Urinary bladder (tissue), 4 donors: ENCODE measurements around the gene RPUSD1. TPM values are rescaled to one million over a fixed set of nuclear protein-coding genes. Genes with fewer than 3 reads are reported as not detected.
"Not testable (repeated sequence)": the region's sequence is repeated elsewhere in the genome, so short reads cannot be mapped to it uniquely, and the experiment has no call there.

ENCODE experiments used
- DNase-seq: peaks from one replicate; pipeline ENCODE4 v3.0.0-alpha.2; 2015; ENCODE audit errors: extremely low spot score
- H3K27ac ChIP-seq: one replicate; pipeline ENCODE4 v1.5.1; 2013; ENCODE audit warnings: low read depth, mild to moderate bottlenecking, moderate library complexity
- H3K36me3 ChIP-seq: one replicate; pipeline ENCODE4 v1.6.1; 2013; ENCODE audit warnings: mild to moderate bottlenecking, moderate library complexity; ENCODE audit not compliant: insufficient read depth
- H3K4me1 ChIP-seq: one replicate; pipeline ENCODE4 v1.6.1; 2013; ENCODE audit warnings: mild to moderate bottlenecking, moderate library complexity; ENCODE audit not compliant: insufficient read depth
- H3K4me3 ChIP-seq: one replicate; pipeline ENCODE4 v1.5.1; 2013; ENCODE audit warnings: low read depth, low read length
- WGBS: extraction: QIAGEN DNeasy Blood & Tissue Kit; methylation state at CpG from one replicate; pipeline ENCODE4 v1.1.7; 2013; 5-methylcytosine and 5-hydroxymethylcytosine counted together
- polyA plus RNA-seq: library from polyadenylated mRNA; stranded (reverse); fragments of 200-250 nt; gene quantifications from one replicate; pipeline ENCODE4 v1.2.3, GENCODE V29; 2013
- total RNA-seq: library from RNA; depleted of rRNA; stranded (reverse); fragments of >200 nt; gene quantifications from one replicate; pipeline ENCODE4 v1.2.3, GENCODE V29; 2014
- donor health status: healthy with polysubstance abuse.
- donor health status: healthy.

RPUSD1 gene
- total and polyA plus RNA-seq, 2 donors = 8.1 to 21.6 TPM

GRCh38 chr16:824601-825000, 36.4 kb upstream of the RPUSD1 start:
- Histone ChIP-seq H3K27ac (no peak overlapping the region), H3K4me1 (no peaks in the 10 kb centered on the region), H3K4me3 (no peak overlapping the region), H3K36me3 (no peaks in the 10 kb centered on the region)
- WGBS = 90% methylated on average over 25 of the region's 25 CpGs
- DNase-seq = no peak

DNA sequence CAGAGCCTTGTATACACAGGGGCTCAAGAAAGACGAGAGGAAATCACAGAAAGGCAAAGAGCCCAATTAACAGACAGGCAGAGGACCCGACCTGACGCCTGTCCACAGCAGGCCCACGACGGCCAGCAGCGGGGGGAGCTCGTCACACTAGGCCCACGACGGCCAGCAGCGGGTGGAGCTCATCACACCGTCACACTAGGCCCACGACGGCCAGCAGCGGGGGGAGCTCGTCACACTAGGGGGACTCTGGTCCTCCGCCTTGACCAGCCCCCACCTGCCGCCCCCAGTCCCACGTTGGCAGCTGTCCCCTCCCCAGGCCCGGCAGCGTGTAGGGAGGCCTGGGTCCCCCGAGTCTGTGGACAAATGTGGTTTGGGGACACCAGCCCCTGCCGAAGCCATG, 36.0 kb upstream of the RPUSD1 start:
- DNase-seq = no peak
- no peaks in the 10 kb centered on the region for H3K36me3 ChIP-seq
- H3K4me3 ChIP-seq = no peak overlapping the region
- H3K4me1 ChIP-seq = no peaks in the 10 kb centered on the region
- whole genome bisulfite sequencing = 86% methylated on average over 22 of the region's 22 CpGs
- H3K27ac ChIP-seq = no peak overlapping the region

DNA sequence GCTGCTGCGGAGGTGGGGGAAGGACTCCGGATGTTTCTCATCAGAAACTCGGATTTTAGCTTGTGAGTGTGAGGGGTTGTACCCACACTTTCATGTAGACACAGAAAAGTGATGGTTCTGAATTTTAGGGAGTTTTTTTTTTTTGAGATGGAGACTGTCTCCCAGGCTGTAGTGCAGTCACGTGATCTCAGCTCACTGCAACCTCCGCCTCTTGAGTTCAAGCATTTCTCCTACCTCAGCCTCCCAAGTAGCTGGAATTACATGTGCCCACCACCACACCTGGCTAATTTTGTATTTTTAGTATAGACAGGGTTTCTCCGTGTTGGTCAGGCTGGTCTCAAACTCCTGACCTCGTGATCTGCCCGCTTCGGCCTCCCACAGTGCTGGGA, 34.7 kb upstream of the RPUSD1 start:
- Histone ChIP-seq H3K4me1 (no peaks in the 10 kb centered on the region), H3K27ac (no peak overlapping the region), H3K4me3 (no peak overlapping the region), H3K36me3 (no peaks in the 10 kb centered on the region)
- WGBS = 92% methylated on average over 9 of the region's 9 CpGs
- no peak for DNase-seq

DNA sequence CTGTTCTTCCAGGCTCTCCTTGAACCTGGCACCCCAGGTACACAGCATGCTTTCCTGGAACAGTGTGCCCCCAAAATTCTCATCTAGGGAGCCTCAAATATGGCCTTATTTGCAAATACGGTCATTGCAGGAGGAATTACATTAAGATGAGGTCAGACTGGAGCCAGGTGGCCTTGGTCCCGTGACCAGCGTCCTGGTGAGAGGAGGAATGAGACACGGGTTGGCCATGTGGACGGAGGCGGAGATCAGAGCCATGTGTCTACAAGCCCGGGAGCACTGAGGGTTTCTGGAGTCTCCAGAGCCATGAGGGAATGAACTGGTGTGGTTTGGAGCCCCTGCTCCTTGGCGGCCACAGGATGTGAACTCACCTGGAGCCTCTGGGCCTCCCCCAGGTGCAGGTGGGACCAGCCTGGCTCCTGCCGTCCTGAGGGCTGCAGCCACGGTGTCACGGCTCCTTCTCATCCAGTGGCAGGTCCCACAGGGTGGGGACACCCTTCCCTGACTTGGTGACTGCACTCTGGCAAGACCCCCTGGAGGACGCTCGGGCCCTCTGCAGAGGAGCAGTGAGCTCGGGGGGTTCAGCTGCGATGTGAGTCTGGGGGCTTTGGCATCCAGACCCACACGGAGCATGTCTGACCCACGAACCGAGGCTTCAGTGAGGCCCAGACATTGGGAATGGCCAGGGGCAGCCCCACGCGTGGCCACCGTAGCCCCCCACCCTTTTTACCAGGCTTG, 34.2 kb upstream of the RPUSD1 start:
- Histone ChIP-seq H3K27ac (no peak overlapping the region), H3K36me3 (no peaks in the 10 kb centered on the region), H3K4me1 (no peaks in the 10 kb centered on the region), H3K4me3 (no peak overlapping the region)
- WGBS = 85% methylated on average over 21 of the region's 21 CpGs
- DNase-seq = no peak

- Histone ChIP-seq H3K27ac (no peak overlapping the region), H3K4me1 (no peaks in the 10 kb centered on the region), H3K4me3 (no peak overlapping the region), H3K36me3 (no peaks in the 10 kb centered on the region)
- 61% methylated on average over 13 of the region's 13 CpGs for WGBS
- no peak for DNase-seq
Observed at GRCh38 chr16:821751-822150, 33.6 kb upstream of the RPUSD1 start.

GRCh38 chr16:820748-821147, 32.6 kb upstream of the RPUSD1 start:
- no peak for DNase-seq
- no peaks in the 10 kb centered on the region for H3K4me1 ChIP-seq
- H3K36me3 ChIP-seq = no peaks in the 10 kb centered on the region
- WGBS = 84% methylated on average over 12 of the region's 12 CpGs
- no peak overlapping the region for H3K4me3 ChIP-seq
- no peak overlapping the region for H3K27ac ChIP-seq

DNA sequence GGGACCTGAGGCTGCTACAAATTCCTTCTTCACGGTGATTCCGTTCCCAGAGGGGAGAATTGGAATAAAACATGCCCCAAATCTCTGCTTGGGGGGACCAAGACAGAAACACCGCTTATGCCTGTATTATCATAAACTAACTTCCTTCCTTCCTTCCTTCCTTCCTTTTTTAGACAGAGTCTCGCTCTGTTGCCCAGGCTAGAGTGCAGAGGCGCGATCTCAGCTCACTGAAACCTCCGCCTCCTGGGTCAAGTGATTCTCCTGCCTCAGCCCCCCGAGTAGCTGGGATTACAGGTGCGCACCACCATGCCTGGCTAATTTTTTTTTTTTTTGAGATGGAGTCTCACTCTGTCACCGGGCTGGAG, 31.8 kb upstream of the RPUSD1 start:
- DNase-seq, H3K4me3 ChIP-seq, H3K27ac ChIP-seq, H3K4me1 ChIP-seq, H3K36me3 ChIP-seq: not testable (repeated sequence)
- WGBS = 68% methylated on average over 10 of the region's 10 CpGs

DNA sequence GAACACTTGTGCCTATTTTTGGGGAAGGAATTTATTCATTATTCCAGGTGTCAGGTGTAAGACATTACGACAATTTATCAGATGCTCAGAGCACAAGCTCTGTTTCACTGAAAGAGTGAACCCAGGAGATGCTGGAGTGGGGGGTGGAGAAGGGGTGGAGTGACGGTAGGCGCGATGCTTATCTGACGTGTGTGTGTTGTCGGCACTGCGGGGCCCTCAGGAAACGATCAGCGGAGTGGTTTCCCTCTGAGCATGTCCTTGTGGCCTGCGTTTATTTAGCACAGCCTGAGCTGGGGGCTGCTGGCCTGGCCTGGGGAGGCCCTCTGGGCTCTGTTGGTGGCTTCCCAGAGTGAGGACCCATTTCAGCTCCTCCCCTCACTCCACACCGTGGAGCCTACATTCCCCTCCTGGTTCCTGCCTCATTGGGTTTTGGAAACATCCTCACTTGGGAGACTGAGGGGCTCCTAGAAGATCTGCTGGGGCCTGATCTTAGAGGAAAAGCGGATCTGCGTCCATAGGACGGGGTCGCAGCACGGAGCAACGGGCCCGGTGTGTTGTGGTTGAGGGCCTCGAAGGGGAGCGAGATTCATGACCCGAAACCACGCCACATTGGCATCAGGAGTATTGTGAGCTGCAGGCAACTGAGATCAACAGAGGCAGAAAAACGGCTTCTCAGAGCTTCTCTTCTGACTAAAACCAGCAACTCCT, 31.3 kb upstream of the RPUSD1 start:
- H3K36me3 ChIP-seq = no peaks in the 10 kb centered on the region
- H3K4me3 ChIP-seq = no peak overlapping the region
- H3K27ac ChIP-seq = no peak overlapping the region
- DNase-seq = no peak
- H3K4me1 ChIP-seq = no peaks in the 10 kb centered on the region
- WGBS = 58% methylated on average over 23 of the region's 23 CpGs

DNA sequence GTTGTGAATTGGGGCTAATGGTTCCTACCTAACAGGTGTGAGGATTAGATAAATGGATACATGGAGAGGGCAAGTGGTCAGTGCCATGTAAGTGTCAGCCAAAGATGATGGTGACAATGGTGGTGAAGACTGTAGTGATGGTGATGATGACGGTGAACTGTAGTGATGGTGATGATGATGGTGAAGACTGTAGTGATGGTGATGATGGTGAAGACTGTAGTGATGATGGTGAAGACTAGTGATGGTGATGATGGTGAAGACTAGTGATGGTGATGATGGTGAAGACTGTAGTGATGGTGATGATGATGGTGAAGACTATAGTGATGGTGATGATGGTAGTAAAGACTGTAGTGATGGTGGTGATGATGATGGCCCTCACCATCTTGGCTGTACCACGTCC, 30.4 kb upstream of the RPUSD1 start:
- H3K27ac ChIP-seq = no peak overlapping the region
- H3K36me3 ChIP-seq = no peaks in the 10 kb centered on the region
- H3K4me1 ChIP-seq = no peaks in the 10 kb centered on the region
- 82% methylated on average over 2 of the region's 2 CpGs for WGBS
- no peak for DNase-seq
- no peak overlapping the region for H3K4me3 ChIP-seq

DNA sequence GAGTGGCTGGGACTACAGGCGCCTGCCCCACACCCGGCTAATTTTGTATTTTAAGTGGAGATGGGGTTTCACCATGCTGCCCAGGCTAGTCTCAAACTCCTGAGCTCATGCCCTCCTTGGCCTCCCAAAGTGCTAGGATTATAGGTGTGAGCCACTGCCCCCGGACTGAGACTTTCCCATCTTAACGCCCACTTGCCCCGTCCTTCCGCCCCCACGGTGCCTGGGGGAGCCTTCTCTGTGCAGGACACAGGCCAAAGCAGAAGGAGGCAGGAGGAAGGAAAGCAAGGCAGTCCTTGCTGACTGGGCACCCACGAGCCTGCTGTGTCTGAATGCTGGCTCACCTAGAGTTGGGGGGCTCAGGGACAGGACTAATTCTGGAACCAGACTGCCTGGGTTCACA, 30.0 kb upstream of the RPUSD1 start:
- H3K4me1 ChIP-seq = no peaks in the 10 kb centered on the region
- no peak overlapping the region for H3K27ac ChIP-seq
- no peak for DNase-seq
- no peak overlapping the region for H3K4me3 ChIP-seq
- WGBS = 73% methylated on average over 8 of the region's 8 CpGs
- H3K36me3 ChIP-seq = no peaks in the 10 kb centered on the region

GRCh38 chr16:817001-817906, 29.1 kb upstream of the RPUSD1 start:
- WGBS = 49% methylated on average over 71 of the region's 71 CpGs
- no peak for DNase-seq
- H3K4me1 ChIP-seq = no peaks in the 10 kb centered on the region
- H3K36me3 ChIP-seq = no peaks in the 10 kb centered on the region
- H3K4me3 ChIP-seq = no peak overlapping the region
- no peak overlapping the region for H3K27ac ChIP-seq

GRCh38 chr16:815861-816260, 27.7 kb upstream of the RPUSD1 start:
- Histone ChIP-seq H3K36me3 (no peaks in the 10 kb centered on the region), H3K27ac (no peak overlapping the region), H3K4me1 (no peaks in the 10 kb centered on the region), H3K4me3 (no peak overlapping the region)
- WGBS = 89% methylated on average over 15 of the region's 15 CpGs
- no peak for DNase-seq

GRCh38 chr16:814974-815373, 26.8 kb upstream of the RPUSD1 start:
- WGBS = 73% methylated on average over 9 of the region's 9 CpGs

More at GRCh38 chr16:814974-815373, 26.8 kb upstream of the RPUSD1 start:
- Histone ChIP-seq H3K4me3 (no peak overlapping the region), H3K27ac (no peak overlapping the region), H3K4me1 (no peaks in the 10 kb centered on the region), H3K36me3 (no peaks in the 10 kb centered on the region)
- no peak for DNase-seq
